ENCODE data around the gene B3GNT2.
A peak's percentile ranks its signal among the peaks of the same experiment; 100 is the strongest.
"Not testable (repeated sequence)": the region's sequence is repeated elsewhere in the genome, so short reads cannot be mapped to it uniquely, and the experiment has no call there.

Gene B3GNT2

GRCh38 chr2:62186156-62186905 lies 9.6 kb upstream of the B3GNT2 start:
- DNase-seq (ENCODE audit: insufficient read length): no peak
- TF ChIP-seq POLR2AphosphoS5 (IDR thresholded peaks at IDR 0.05; ENCODE audit: low read depth, low read length): no peak
- TF ChIP-seq POLR2A (IDR thresholded peaks at IDR 0.05; ENCODE audit: low read depth, low read length): no peak
- no peak for TF ChIP-seq TAF1 (IDR thresholded peaks at IDR 0.05; ENCODE audit: borderline replicate concordance, low read depth, low read length)
- no peak for FAIRE-seq

DNA sequence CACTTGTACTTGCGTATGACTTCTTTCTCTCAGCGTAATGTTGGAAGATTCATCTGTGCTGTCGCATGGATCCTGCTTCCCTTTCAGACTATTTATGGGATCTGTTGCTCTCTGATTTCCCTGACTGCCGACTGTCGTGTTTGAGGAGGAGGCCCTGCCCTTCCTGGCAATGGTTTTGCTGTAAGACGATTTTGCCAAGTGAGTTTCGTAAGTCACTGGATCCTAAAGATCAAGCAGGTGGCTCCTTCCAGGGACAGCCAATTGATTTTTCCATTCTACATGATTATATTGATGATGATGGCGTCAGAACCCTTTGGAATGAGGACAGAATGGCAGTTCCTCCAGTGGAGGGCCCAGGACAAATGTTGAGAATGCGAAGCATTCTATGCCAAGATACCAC lies 8.7 kb upstream of the B3GNT2 start:
- FAIRE-seq: no peak
- TF ChIP-seq POLR2AphosphoS5 (IDR thresholded peaks at IDR 0.05; ENCODE audit: low read depth, low read length) (no peak), TAF1 (IDR thresholded peaks at IDR 0.05; ENCODE audit: borderline replicate concordance, low read depth, low read length) (no peak), POLR2A (IDR thresholded peaks at IDR 0.05; ENCODE audit: low read depth, low read length) (no peak)
- no peak for DNase-seq (ENCODE audit: insufficient read length)

- DNase-seq (ENCODE audit: insufficient read length) (no peak), FAIRE-seq (no peak)
- TF ChIP-seq POLR2A (IDR thresholded peaks at IDR 0.05; ENCODE audit: low read depth, low read length) (no peak), TAF1 (IDR thresholded peaks at IDR 0.05; ENCODE audit: borderline replicate concordance, low read depth, low read length) (no peak), POLR2AphosphoS5 (IDR thresholded peaks at IDR 0.05; ENCODE audit: low read depth, low read length) (no peak)
These were observed 7.5 kb upstream of the B3GNT2 start for GRCh38 chr2:62188416-62188815.

DNA sequence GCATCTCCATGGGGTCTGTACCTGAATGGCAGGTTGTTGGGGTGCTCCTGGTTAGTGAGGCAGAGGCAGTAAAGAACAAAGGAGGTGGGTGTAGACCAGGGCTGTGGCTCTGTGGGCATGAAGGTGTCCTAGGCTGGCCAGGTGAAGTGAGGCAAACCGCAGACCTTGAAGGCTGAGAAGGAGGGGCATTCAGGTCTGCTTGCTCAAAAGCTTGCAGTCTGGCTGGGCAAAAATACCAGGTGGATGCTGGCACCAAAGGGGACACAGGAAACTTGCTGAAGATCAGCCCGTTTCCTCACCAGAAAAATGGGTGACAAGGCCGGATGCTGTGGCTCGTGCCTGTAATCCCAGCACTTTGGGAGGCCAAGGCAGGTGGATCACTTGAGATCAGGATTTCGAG lies 6.7 kb upstream of the B3GNT2 start:
- TF ChIP-seq TAF1 (IDR thresholded peaks at IDR 0.05; ENCODE audit: borderline replicate concordance, low read depth, low read length) (no peak), POLR2A (IDR thresholded peaks at IDR 0.05; ENCODE audit: low read depth, low read length) (no peak), POLR2AphosphoS5 (IDR thresholded peaks at IDR 0.05; ENCODE audit: low read depth, low read length) (no peak)
- FAIRE-seq (no peak), DNase-seq (ENCODE audit: insufficient read length) (no peak)

DNA sequence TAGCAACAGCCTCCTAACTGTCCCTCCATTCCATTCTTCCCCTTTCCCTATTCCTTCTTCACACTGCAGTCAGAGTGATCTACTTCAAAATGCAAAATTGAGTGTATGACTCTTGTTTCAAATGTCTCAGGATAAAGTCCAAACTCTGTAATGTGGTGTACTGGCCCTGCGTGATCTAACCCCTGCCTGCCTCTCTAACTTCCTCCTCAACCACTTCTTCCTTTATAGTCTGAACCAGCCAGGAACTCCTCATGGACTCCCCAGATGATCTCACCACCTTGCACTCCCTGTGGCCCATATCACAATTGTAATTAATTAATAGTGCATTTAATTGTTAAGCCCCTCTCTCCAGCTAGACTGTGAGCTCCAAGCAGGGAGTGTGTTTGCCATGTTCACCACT lies 3.1 kb upstream of the B3GNT2 start:
- no peak for FAIRE-seq
- TF ChIP-seq TAF1 (IDR thresholded peaks at IDR 0.05; ENCODE audit: borderline replicate concordance, low read depth, low read length) (no peak), POLR2AphosphoS5 (IDR thresholded peaks at IDR 0.05; ENCODE audit: low read depth, low read length) (no peak), POLR2A (IDR thresholded peaks at IDR 0.05; ENCODE audit: low read depth, low read length) (no peak)
- DNase-seq (ENCODE audit: insufficient read length): no peak

- TF ChIP-seq TAF1 (IDR thresholded peaks at IDR 0.05; ENCODE audit: borderline replicate concordance, low read depth, low read length) (no peak), POLR2A (IDR thresholded peaks at IDR 0.05; ENCODE audit: low read depth, low read length) (no peak), POLR2AphosphoS5 (IDR thresholded peaks at IDR 0.05; ENCODE audit: low read depth, low read length) (no peak)
- DNase-seq (ENCODE audit: insufficient read length) (no peak), FAIRE-seq (no peak)
These were observed 1.1 kb upstream of the B3GNT2 start for GRCh38 chr2:62194558-62195420.

- DNase-seq (ENCODE audit: insufficient read length): peak; percentile 43
- TF ChIP-seq POLR2A (IDR thresholded peaks at IDR 0.05; ENCODE audit: low read depth, low read length) (no peak), TAF1 (IDR thresholded peaks at IDR 0.05; ENCODE audit: borderline replicate concordance, low read depth, low read length) (no peak), POLR2AphosphoS5 (IDR thresholded peaks at IDR 0.05; ENCODE audit: low read depth, low read length) (no peak; the same call in 1 of the 2 replicates)
- peak; percentile 21 for FAIRE-seq
These were observed 475 bp downstream of the B3GNT2 start for GRCh38 chr2:62196278-62196901.

DNA sequence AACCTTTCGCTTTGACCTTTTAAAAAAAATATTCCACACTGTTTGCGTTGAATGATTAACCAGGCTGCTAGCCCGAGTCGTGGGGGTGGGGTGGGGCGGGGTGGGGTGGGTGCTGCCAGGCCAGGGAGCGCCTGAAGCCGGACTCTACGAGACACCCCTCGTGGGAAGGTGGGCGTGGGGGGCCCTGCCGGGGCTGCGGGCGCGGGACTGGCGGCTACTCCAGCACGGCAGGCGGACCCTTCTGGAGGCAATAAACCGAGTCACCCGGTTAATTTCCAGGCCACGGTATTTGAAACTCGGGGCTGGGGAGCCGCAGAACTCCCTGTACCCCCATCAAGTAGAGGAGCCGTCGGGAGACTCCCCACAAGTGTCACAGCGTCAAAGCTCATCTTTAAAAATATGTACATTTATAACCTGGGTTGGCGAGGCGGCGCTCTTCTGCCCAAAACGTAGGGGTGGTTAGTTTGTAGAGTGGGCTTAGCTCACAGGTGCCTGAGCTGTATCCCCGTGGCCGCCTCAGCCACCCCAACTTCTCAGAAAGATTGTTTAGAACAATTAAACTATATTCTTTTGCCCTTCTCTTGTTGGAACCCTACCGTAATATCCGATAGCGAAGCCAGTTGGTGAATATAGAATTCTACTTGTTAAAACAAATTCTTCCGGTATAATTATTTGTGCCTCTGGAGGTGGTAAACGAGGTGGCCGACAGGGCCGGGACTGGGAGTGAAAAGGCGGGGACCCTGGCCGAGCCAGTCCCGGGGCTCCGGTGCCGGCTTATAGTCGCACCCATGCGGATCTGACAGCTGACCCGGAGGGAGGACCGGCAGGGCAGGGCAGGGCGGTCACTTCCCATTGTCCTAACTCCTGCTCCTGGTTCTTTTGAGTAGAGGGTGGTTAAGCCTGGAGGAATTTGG lies 1.4 kb downstream of the B3GNT2 start:
- TF ChIP-seq POLR2AphosphoS5 (IDR thresholded peaks at IDR 0.05; ENCODE audit: low read depth, low read length) (peak; percentile 3; the same call in 1 of the 2 replicates), POLR2A (IDR thresholded peaks at IDR 0.05; ENCODE audit: low read depth, low read length) (no peak; the same call in 1 of the 2 replicates)
- FAIRE-seq (no peak), DNase-seq (ENCODE audit: insufficient read length) (no peak)

DNA sequence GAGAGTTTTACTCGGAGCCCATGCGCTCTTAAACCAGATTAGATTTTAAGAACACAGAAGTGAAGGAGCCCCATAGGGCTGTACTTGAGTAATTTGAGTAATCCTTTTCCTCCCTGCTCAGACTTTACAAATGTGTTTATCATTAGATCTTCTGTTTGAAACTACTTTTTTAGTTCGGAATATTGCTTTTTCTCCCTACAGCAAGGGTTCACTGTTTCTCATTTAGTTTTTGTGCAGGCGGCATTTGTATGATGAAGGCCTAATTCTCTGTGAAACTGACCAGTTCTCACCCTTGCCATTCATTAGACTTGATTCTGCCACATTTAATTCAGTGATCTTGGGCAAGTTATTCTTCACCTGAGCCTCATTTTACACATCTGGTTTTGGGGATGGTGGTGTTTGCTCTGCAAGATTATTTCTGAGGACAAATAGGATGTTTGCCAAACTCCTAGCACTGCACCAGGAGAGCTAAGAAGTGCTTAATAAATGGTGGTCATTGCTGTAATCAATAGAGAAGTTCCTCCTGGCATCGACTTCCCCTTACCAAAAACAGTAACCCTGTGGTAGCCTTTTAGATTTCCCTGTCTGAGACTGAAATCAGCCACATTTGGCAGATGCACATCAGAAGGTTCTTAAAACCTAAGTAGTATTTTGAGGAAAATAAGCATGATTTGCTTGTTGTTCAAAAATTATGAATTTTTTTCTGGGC lies 2.2 kb downstream of the B3GNT2 start:
- FAIRE-seq: peak; percentile 87

GRCh38 chr2:62198854-62199253 lies 2.9 kb downstream of the B3GNT2 start:
- DNase-seq (ENCODE audit: insufficient read length): not testable (repeated sequence)
- peak; percentile 24 for FAIRE-seq

More for the DNA sequence above, 2.2 kb downstream of the B3GNT2 start:
- no peak for DNase-seq (ENCODE audit: insufficient read length)
- no peak for TF ChIP-seq POLR2AphosphoS5 (IDR thresholded peaks at IDR 0.05; ENCODE audit: low read depth, low read length)

Data from GM12892 (cell line).